Measurements from ENCODE around the gene RBFOX1.

Gene RBFOX1

DNA sequence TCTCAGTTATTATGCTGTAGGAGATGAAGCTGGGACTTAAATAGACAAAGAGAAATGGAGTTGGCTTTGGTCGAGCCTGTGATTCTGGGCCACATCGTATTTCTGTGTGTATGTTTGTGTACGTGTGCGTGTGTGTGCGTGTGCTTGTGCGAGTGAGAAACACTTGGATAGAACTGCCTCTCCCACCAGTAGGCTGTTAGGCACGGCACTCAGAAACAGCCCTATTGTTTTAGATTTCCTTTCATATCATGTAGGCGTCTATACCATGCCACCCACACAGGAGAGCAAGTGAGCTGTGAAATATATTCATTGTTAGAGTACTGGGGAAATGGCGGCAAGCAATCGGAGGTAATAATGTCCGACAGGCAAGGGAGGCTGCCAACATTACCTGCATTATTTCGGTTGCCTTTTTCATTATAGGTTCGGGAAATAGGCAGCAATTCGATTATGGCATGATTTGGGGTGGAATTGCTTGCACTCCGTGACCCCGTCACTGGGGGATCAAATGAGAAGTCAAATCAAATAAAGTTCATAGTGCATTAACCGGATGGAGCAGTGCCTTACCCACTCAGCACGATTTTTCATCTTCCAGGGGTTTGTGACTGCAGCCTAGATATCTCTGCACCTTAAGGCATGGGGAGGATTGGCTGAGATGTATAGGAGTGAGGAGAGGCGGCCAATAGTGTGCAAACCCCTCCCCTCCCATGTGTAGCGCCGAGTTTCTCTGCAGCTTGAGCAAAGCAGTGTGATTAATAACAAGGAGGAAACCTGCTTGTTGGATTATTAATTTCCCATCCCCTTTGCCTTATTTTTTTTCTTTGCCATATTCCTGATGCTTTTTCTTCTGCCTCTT, 89.6 kb downstream of the RBFOX1 start:
- DNase-seq = no peak

DNA sequence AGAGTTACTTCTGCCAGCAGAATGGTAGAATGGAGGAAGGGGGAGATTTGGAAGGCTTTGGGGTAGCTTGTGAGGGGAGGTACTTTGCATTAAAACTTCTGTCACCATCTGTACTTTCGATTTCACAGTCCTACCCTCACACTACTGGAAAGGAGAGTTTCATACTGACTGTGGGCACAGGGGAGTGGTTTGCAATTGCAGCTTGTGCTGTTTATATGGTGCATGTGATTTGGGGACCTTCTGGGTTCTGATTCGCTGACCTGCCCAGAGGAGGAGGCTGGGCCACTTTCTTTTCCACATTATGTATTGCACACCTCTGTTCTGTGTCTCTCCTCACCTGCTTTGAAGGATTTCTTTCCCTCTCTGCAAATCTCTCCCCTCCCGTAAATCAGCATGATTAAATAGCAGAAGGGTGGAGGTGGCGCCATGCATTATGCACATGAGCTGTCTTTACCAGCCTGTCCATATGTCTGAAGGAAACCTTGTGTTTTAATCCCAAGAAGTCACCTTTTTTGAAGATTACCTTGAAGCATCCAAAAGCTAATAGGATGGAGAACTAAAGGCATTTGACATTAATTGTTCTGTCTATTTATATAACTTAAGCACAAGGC, 90.9 kb downstream of the RBFOX1 start:
- DNase-seq = no peak

DNA sequence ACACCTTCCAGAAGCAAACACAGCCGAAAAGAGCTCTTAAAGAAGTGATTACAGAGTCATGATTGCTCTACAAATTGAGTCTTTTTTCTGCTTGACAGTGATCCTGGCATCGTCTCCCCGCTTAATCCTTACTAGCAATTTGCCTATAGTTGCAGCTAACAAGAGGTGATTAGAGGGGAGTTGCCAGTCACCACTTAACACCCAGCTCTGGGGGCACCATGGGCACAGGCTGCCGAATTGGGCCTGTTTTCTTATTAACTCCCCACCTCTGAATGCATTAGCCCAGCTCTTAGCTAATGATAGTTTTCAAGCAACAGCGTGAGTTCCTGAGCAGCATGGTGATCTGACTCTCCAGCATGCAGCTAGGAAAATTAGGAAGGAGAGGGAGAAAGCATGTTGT, 93.5 kb downstream of the RBFOX1 start:
- no peak for DNase-seq

DNA sequence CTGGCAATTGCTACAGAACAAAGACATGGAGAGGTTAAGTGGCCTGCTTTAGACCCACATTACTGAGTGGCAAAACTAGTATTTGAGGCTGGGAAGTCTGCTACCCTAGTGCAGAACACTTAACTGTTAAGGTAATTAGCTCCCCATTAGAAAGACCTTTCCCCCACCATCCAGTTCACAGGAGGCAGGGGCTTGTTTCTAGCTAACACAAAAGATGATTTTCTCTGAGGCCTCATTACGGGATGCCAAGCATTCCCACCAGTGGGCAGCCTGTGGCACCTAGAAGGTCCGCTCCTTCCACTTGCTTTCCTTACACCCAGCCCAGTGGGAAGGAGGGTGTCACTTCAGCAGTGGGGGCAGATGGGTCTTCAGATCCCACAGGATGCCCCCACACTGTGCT, 99.1 kb downstream of the RBFOX1 start:
- no peak for DNase-seq

DNA sequence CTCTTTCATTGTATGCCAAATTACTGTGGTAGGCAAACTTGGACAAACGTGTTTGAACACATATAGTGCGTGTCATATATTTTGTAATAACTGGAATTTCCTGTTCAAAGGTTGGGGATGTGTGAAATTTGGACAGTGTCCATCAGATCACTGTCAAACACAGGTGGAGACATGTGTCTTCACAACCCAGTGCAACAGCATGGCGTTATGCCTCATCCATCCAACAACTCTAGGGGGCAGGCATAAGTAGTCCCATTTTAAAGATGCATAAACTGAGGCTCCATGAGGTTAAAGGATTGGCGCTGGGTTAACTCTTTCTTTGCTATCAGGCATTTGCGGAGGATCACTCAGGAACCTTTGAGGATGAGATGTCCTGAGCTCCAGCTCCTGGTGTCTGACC, 103.7 kb downstream of the RBFOX1 start:
- no peak for DNase-seq

DNA sequence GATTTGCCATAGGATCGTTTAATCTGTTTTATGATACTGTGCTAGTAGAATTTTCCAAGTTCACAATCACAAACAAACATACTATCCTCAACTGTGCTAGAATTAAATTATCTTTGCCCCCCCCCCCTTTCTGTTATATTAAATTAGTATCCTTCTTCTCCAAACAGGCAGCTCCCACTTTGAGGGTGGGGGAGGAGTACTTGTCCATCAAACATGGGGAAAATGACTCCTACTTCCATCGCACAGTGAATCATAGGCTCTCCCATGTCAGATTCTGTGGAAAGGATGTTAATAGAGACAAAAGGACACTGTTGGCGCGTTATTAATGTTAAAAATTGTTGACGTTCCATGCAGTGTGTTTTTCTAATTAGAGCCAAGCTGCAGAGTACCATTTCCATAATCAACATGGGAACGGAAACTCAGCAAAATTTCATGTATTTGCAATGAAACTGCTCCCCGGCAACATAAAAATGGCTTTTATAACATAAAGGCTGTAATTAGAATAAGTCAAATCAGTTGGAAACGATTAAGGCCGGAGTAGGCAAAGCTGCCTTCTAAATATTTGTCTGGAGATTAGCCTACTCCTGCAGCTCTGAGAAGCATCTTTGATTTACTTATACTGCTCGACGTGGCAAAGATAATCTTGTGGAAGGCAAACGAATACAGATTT, 104.6 kb downstream of the RBFOX1 start:
- no peak for DNase-seq

DNA sequence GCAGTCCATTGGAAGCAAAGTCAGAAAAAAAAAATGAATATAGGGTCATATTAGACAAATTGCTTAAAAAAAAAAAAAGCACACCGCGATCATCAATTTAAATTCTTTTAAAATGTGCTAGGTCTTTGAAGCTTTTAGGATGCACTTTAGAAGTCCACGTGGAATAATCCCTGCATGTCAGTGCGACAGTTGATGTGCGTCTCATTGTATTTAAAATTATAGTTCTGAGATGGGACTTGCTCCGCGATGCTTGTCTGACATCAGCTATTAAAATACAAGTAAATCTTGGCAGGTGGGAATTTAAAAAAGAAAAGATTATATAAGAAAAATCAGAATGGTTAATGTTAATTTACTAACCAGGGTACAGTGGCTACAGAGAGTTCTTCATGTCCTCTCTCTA, 105.2 kb downstream of the RBFOX1 start:
- DNase-seq = no peak

DNA sequence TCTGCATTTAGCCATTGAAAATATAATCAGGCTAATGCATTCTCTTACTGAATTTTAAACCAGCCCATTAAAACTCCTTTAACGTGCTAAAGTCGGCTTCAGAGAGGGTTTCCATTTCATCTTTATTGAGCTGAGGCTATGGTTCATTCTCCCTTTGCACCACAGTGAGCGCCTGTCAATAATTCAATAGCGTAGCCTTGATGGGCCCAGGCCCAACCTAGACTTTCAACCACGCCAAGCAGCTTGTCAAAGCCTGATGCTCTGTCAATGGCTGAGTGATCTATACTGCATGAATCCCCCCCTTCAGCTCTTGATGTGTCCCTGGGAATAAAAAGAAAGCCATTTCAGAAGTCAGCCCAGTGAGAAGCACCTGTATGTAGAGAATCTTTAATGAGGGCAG, 106.0 kb downstream of the RBFOX1 start:
- no peak for DNase-seq

DNA sequence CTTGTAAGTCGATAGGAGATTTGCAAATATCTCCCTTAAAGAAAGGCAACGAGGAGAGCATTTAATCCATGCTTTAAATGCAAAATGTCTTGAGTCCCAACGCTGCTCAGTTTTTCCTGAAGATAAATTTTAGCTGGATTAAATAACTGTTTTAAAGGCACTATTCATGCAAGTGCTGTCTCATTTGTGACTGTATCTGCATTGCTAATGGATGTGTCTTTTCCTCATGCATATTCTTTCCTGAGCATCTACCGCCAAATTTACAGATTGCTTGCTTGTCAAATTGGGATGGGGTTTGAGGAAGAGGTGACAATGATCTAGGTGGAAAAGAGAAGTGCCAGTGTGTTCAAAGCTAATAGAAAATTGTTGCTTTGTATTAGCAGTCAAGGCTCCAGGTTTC, 106.9 kb downstream of the RBFOX1 start:
- DNase-seq = no peak

DNA sequence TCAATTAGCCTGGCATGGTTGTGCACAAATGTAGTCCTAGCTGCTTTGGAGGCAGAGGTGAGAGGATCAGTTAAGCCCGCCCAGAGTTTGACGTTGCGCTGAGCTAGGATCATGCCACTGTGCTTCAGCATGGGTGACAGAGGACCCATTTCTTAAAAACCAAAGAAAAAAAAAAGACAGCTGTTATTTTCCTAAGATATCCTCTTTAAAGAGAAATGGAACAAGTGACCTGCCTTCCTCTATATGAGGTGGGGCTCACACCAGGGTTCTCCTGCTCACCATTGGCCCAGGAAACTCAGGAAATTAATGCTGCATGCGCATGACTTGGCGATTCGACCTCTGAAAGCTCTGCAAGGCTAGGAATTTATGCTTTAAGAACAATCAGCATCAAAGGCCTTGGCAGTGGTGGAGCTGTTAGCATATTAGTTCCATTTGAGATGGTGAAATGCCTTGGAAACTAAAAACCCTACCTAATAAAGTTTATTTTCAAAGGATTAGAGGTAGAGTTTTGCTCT, 108.3 kb downstream of the RBFOX1 start:
- DNase-seq = no peak

DNA sequence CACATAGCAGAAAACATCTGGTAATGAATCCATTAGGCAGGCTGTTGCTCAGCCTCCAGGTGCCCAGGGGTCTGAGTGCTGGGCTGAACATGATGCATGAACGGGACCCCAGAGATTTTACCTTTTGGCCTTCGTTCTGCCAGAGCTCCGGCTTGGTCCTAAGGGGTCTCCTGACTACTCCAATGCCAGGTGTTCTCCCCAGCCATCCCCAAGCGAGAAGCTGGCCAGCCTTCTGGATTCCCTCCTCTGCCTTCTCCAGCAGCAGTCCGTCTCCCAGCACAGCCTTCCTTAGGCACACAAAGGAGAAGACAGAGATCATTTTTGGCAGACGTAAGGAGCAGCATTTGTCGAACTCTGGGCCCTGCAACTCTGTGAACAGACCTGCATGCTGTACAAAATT, 109.4 kb downstream of the RBFOX1 start:
- no peak for DNase-seq

DNA sequence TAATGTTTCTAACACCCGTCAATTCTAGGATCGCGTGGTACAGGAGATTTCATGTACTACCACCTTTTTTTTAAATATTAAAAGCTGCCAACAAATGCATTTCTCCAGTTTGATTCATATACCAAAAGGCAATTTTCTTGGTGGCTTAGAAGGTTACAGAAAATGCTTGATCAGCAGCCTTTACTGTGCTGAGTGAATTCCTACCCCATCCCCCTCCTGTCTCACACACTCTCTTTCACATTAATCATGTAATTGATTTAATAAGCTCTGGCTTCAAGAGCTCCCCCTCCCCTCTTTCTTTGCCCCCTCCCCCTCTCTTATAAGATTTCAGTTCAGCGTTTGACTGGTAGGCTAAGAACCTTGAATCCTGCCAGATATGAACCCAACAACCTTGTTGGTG, 110.5 kb downstream of the RBFOX1 start:
- DNase-seq = no peak

DNA sequence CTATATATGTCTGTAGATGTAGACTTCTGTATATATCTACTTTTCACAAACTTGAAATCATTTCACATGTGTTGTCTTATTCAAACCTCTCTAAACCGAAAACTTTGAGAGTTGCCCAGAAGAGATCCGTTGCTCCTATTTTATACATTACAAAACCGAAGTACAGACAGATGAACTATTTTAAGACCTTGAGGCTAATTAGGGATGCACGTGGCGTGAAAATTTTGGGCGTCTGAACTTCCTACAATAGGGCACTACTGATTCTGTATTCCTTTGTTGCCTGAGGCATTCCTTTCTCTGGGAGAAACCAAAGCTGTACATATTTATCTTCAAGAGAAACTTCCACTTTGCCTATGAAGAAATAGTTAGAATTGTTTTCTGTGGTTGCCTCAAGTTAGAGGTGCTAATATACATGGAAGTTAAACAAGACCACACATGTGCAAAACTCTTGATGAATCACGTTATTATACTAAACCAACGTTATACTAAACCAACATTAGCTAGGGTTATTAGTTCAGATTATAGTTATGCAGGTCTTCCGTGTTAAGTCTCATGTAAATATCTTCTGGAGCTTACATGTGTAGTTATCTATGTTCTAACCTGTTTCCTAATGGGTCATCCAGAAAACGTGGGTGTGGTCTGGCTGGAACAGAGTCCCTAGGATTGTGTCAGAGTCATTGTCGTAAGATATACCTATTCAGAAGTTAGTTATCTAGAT, 111.2 kb downstream of the RBFOX1 start:
- no peak for DNase-seq

DNA sequence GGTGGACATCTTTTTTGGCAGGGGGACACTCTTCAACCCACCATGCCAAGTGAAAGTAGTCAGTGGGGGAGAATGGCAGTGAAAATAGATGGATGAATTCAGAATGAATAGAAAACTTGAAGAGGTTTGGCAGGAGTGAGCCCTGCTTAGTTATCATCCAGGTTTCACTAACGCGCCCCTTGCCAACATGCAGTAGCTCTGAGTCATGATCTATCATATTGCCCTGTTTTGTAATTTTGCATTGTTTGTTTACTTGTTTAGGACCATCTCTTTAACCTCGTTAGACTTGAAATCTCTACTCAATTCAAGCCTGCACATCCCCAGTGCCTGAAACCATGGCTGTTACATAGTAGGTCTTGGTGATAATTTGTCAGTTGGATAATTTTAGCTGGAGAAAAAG, 116.7 kb downstream of the RBFOX1 start:
- no peak for DNase-seq

DNA sequence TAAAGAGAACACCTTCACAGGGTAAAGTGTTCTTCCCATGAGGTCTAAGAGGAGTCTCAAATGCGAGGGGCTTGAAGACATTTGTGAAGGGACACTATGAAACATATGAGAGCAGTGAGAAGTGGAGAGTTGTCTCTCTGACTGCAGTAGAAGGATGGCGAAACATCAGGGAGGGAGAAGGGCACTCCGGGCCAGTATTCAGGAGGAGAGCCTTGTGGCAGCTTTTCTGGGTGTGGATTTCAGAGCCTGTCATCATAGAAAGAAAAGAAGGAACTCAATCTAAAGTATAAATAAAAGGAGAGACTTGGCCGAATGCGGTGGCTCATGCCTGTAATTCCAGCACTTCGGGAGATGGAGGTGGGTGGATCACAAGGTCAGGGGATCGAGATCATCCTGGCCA, 117.2 kb downstream of the RBFOX1 start:
- no peak for DNase-seq

DNA sequence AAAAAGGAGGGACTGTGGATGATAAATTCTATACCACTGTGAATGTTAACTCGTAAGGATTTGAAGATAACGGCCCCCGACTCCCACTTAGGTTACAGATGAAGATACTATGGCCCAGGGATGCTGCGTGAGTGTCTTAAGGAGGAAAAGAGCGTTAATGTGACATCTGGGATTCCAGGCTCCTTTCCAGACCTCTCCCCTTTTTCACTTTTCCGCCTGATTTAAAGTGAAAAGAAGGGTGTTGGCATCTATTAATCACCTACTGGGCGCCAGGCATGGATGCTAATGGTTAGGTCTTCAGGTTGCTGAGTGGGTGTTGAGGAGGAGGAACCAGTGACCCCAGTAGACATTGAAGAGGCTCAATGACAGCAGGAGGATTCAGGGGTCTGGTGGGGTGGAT, 117.8 kb downstream of the RBFOX1 start:
- DNase-seq = no peak

DNA sequence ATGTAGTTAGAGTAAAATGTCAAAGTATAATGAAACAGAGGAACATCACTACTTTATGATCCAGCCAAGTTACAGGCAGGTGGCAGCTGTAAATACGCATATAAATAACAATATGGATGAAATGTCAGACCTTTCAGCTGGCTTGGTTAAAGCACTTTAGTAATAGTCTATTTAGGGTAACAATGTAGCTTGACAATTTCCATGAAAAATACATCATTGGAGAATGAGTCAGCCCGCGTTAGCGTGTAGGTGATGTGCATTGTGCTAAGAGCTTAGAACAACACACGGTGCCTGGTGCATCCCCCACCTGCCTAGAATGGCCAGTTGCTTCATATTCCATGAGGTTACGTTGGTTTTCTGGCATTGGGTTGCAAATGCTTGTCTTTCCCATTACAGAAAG, 119.4 kb downstream of the RBFOX1 start:
- DNase-seq = no peak

DNA sequence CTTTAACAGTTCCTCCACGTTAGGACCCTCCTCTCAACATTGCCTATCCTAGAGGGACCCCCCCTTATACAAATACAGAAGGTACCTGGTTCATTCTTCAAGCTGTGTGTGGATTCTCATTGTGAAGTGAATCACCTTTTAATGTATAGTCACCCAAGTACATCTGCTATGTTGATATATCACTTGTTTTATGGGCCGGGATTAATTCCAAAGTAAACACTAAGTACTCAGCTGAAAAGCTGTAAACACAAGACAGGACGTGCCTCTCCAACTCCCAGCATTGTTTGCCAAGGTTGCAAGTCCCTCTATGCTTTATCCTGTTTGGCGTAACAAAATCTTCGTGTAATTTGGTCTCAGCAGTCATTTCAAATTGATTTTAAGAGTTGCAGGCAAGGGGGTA, 123.6 kb downstream of the RBFOX1 start:
- no peak for DNase-seq

DNA sequence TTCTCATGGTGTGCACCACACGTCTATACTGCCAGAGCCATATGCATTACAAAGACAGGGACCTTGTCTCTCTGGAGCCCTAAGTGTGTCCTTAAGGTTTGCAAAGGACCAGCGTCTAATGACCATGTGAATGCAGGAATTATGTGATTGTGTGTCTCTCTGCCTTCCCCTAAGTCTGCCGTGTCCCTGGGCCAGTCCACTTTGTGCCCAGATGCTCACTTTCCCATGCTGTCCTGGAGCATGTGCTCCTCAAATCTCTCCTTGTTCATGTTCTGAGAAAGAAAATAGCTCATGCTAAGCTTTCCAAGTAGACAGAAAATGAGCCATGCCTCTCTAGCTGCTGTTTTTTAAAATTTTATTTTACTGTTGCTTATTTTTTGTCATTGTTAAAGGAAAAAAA, 125.5 kb downstream of the RBFOX1 start:
- no peak for DNase-seq

DNA sequence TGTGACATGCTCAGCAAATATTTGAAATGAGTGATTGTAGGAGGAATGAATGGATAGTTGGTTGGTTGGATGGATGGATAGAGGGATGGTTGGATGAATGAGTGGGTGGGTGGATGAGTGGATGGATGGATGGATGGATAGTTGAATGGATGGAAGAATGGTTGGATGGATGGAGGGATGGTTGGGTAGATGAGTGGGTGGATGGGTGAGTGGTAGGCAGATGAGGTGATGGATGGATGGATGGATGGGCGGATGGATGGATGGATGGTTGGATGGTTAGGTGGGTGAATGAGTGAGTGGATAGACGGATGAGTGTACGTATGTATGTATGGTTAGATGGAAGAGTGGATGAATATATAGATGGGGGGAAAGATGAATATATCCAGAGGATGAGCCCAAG, 137.7 kb downstream of the RBFOX1 start:
- no peak for DNase-seq

DNA sequence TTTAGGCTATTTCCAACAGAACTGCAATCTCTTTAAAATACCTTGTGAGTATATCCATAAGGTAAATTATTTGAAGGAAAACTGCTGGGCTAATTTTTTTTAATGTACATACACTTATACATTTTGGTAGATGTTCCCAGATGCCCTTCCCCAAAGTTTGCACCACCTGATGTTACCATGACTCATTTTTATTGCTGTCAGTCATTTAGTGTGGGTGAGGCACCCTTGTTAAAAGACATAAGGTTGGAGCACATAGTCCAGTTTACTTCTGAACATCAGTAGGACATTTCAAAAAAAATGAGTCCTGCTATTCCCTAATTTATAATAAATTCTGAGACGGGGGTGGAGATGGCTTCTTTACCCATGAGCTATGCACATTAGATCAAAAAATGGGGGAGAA, 138.6 kb downstream of the RBFOX1 start:
- no peak for DNase-seq

DNA sequence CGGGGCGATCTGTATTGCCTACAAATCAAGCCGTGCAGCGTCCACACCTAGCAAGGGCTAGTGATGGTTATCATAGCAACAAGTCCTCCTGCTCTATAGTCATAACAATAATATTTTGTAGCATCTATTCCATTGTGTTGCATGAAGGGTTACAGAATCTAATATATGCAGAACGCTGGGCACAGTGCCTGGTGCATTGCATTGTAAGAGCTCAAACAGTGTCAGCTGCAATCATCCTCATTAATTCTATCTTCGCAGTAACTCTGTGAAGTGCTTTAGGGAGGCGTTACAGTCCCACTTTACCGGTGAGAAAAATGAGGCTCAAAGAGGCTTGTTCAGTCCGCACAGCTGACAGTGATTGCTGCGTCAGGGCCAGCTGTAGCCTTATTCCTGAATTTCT, 149.4 kb downstream of the RBFOX1 start:
- peak; percentile 2 to 12 for DNase-seq

DNA sequence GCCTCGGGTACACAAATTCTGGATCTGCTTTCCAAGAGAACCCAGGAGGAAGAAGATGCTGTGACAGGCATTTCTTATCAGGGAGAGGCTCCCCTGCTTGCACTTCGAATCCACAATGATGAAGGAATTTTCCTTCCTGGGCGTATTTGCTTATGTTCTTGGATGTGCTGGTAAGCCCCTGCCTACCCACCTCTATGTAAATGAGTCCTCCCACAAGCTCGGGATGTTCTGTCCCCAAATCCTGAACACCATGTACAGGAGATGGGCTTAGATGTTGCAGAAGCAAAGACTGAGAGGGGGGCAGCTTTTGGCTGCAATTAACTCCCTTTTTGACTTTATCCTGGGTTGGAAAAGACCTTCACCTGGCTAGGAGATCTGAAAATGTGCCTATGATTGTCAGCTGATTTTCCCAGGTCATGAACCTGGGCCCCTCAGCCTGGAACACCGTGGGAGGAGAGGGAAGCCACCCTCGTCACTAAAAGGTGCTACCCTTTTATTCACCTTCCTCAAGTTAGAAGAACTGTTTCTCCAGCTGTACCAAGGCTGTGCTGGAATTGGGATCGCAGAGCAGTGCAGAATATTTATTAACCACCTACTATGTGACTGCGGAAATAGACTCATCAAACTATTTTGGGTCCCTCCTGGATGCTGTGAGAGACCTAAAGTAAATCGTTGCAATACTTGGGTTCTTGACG, 150.1 kb downstream of the RBFOX1 start:
- no peak for DNase-seq
